Transverse colon (tissue), 4 donors: ENCODE results near the gene SNRNP25.
"Not testable (repeated sequence)": the region's sequence is repeated elsewhere in the genome, so short reads cannot be mapped to it uniquely, and the experiment has no call there.

Experiments used
- CTCF ChIP-seq, 5 experiments: fragments of 200-600 bp in 3 of 5; fragments of 450-650 bp in 2 of 5; sonication (generic) in 3 of 5; IDR thresholded peaks; 1 replicate in 2 of 5; 2 replicates in 3 of 5; pipeline ENCODE4 v1.5.1; 2016 to 2017; ENCODE audit warnings: antibody characterized with exemption in 5 of 5, inconsistent platforms in 3 of 5, mild to moderate bottlenecking in 2 of 5, moderate library complexity in 1 of 5
- POLR2A ChIP-seq: fragments of 450-650 bp; IDR thresholded peaks from one replicate; pipeline ENCODE4 v1.6.1; 2016; ENCODE audit warnings: antibody characterized with exemption, mild to moderate bottlenecking, moderate library complexity
- POLR2AphosphoS5 ChIP-seq, 3 donors: sonication (generic); formaldehyde crosslinking; IDR thresholded peaks; one replicate each; pipeline ENCODE4 v1.6.1; 2016; ENCODE audit warnings: antibody characterized with exemption in 3 of 3

DNA sequence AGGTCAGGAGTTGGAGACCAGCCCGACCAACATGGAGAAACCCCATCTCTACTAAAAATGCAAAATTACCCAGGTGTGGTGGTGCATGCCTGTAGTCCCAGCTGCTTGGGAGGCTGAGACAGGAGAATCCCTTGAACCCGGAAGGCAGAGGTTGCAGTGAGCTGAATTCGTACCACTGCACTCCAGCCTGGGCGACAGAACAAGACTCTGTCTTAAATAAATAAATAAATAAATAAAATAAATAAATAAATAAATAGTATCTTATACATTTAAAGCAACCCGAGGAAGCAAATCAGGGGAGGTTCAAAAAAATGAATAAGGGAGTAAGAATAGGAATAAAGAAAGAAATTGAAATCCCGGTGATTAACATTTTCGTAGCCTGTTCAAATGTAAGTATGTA lies 7.1 kb upstream of the SNRNP25 start:
- not testable (repeated sequence) for TF ChIP-seq CTCF (IDR thresholded peaks at IDR 0.05); POLR2AphosphoS5 (IDR thresholded peaks at IDR 0.05); POLR2A
